ENCODE results near the gene CUZD1. TPM values are rescaled to one million over a fixed set of nuclear protein-coding genes. Genes with fewer than 3 reads are reported as not detected.
A peak's percentile ranks its signal among the peaks of the same experiment; 100 is the strongest.

Gene CUZD1
- total and polyA plus RNA-seq, 9 of the 15 experiments (the other 6 are each of a cell fraction or from before 2014, with no cell fraction given): 0.51 to 1.7 (median 1.1) TPM

DNA sequence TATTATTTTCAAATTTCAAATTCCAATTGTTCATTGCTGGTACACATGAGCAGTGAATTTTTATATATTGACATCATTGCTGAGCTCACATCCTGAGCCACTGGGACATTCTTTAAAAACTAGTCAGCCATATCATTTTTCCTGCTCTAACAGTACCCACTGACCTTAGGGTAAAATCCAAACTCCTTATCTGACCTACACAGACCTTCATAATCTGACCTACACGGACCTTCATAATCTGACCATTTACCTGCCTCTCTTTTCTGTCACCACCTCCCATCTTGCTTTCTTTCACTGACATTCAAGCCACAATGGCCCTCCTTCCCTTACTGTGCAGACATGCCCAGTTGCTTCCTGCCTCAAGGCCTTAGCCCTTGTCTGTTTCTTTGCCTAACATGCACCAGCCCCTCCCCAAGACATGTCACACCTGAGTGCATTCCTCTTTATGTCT, 16.1 kb upstream of the CUZD1 start:
- peaks cover 73% of the 10 kb centered on the region for H3K79me2 ChIP-seq (ENCODE audit: control insufficient read depth, insufficient read depth, low read length)
- ChIA-PET CTCF (ENCODE audit: low intra/inter-chr PET ratio) (no interaction called here), POLR2A (no interaction called here)
- no TSS peak for BruUV-seq (replicated peaks)
- H3K9ac ChIP-seq (ENCODE audit: insufficient read depth in 1 of 2, low read depth in 2 of 2, low read length in 2 of 2): no peak overlapping the region
- H3K9me3 ChIP-seq (replicated peaks; ENCODE audit: control insufficient read depth, insufficient read depth, low read depth, low read length): no peaks in the 10 kb centered on the region
- no peaks in the 10 kb centered on the region for H3K36me3 ChIP-seq (ENCODE audit: control insufficient read depth, insufficient read depth, low read length)
- 0% methylated on average over 1 of the region's 1 CpG for WGBS (ENCODE audit: insufficient coverage, low coverage, missing lambda C conversion rate)
- H3K27me3 ChIP-seq (ENCODE audit: control insufficient read depth in 2 of 2, insufficient read depth in 2 of 2, low read length in 2 of 2): no peaks in the 10 kb centered on the region
- no peak overlapping the region for H2AFZ ChIP-seq (ENCODE audit: low read depth, low read length)
- intact Hi-C loops (cut with micrococcal nuclease): no loop called here
- peaks cover 18% of the 10 kb centered on the region for H4K20me1 ChIP-seq (replicated peaks; ENCODE audit: control insufficient read depth, insufficient read depth, low read length)
- peaks cover 0 to 6% of the 10 kb centered on the region in 2 experiments; a peak in 2 of 5 replicates for H3K4me1 ChIP-seq (replicated peaks in 1 of 2; ENCODE audit: control insufficient read depth in 2 of 2, insufficient read depth in 2 of 2, low read length in 2 of 2)
- ATAC-seq (peak; percentile 70), FAIRE-seq (peak; percentile 57), DNase-seq (ENCODE audit: extremely low read depth in 1 of 4, low spot score in 3 of 4) (peak in 2 of 4 experiments; percentile 24 to 43)
- no peak overlapping the region for H3K4me3 ChIP-seq
- H3K4me2 ChIP-seq (ENCODE audit: insufficient read depth, low read length): no peak overlapping the region
- no peaks in the 10 kb centered on the region for H3K9me1 ChIP-seq (ENCODE audit: control insufficient read depth, insufficient read depth, low read length)
- no peak overlapping the region for H3K27ac ChIP-seq (ENCODE audit: extremely low read depth, low read depth, low read length)
- in situ Hi-C loops (cut with MboI): no loop called here
- TF ChIP-seq PTBP1 (IDR thresholded peaks at IDR 0.05; ENCODE audit: low read depth, low read length) (no peak), MIER1 (IDR thresholded peaks at IDR 0.05; ENCODE audit: low read depth) (no peak), ZNF384 (IDR thresholded peaks at IDR 0.05; ENCODE audit: low read depth, low read length) (no peak), PYGO2 (tag; IDR thresholded peaks at IDR 0.05) (no peak), HDAC1 (IDR thresholded peaks at IDR 0.05) (peak in 1 of 2 experiments; percentile 97; a peak in 2 of 4 replicates), CEBPB (tag; IDR thresholded peaks at IDR 0.05) (no peak), MEIS2 (IDR thresholded peaks at IDR 0.05; ENCODE audit: partially characterized antibody) (peak; percentile 85), LEF1 (IDR thresholded peaks at IDR 0.05) (no peak), RERE (CRISPR knock-in tag; IDR thresholded peaks at IDR 0.05; ENCODE audit: borderline replicate concordance) (no peak), IFI16 (CRISPR knock-in tag; IDR thresholded peaks at IDR 0.05) (no peak)
- TF ChIP-seq, protein P1, sequence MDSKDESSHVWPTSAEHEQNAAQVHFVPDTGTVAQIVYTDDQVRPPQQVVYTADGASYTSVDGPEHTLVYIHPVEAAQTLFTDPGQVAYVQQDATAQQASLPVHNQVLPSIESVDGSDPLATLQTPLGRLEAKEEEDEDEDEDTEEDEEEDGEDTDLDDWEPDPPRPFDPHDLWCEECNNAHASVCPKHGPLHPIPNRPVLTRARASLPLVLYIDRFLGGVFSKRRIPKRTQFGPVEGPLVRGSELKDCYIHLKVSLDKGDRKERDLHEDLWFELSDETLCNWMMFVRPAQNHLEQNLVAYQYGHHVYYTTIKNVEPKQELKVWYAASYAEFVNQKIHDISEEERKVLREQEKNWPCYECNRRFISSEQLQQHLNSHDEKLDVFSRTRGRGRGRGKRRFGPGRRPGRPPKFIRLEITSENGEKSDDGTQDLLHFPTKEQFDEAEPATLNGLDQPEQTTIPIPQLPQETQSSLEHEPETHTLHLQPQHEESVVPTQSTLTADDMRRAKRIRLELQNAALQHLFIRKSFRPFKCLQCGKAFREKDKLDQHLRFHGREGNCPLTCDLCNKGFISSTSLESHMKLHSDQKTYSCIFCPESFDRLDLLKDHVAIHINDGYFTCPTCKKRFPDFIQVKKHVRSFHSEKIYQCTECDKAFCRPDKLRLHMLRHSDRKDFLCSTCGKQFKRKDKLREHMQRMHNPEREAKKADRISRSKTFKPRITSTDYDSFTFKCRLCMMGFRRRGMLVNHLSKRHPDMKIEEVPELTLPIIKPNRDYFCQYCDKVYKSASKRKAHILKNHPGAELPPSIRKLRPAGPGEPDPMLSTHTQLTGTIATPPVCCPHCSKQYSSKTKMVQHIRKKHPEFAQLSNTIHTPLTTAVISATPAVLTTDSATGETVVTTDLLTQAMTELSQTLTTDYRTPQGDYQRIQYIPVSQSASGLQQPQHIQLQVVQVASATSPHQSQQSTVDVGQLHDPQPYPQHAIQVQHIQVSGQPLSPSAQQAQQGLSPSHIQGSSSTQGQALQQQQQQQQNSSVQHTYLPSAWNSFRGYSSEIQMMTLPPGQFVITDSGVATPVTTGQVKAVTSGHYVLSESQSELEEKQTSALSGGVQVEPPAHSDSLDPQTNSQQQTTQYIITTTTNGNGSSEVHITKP (IDR thresholded peaks at IDR 0.05; ENCODE audit: partially characterized antibody): no peak
- TF ChIP-seq, protein P2, sequence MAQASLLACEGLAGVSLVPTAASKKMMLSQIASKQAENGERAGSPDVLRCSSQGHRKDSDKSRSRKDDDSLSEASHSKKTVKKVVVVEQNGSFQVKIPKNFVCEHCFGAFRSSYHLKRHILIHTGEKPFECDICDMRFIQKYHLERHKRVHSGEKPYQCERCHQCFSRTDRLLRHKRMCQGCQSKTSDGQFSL (CRISPR knock-in tag; IDR thresholded peaks at IDR 0.05): no peak
- TF ChIP-seq, protein P2 (tag; IDR thresholded peaks at IDR 0.05): no peak
